Panc1 (cell line): ENCODE results near the gene CTRB1. TPM values are rescaled to one million over a fixed set of nuclear protein-coding genes. Genes with fewer than 3 reads are reported as not detected.

ENCODE experiments used
- ATAC-seq: fragments of 200-7000 bp; cut with Tn5 transposase; 2 replicates; pipeline ENCODE4 v1.9.1; 2020; ENCODE audit warnings: mild to moderate bottlenecking, moderate library complexity
- BruUV-seq: library from RNA; stranded (reverse); fragments of 400-500 nt; replicated peaks from 2 replicates; lab custom pipeline; 2021; lab: Mats Ljungman, UMichigan
- CTCF ChIA-PET: fragments of 300-600 bp; sonication (Branson Sonifier 250); formaldehyde crosslinking; loops from one replicate; lab custom pipeline; 2022; ENCODE audit warnings: antibody characterized with exemption; lab: Charles Lee
- POLR2A ChIA-PET: fragments of 300-600 bp; sonication (Branson Sonifier 250); formaldehyde crosslinking; loops from one replicate; lab custom pipeline; 2022; ENCODE audit warnings: antibody characterized with exemption; lab: Charles Lee
- DNase-seq: peaks from one replicate; pipeline ENCODE4 v3.0.0-alpha.2; 2010; ENCODE audit warnings: low read depth, low spot score
- H3K27ac ChIP-seq: 2 replicates; pipeline ENCODE4 v1.5.1; 2011; ENCODE audit warnings: mild to moderate bottlenecking, low read length, inconsistent platforms
- H3K27me3 ChIP-seq: fragments of 200-500 bp; sonication (Bioruptor generic); 2 replicates; pipeline ENCODE4 v1.6.0; 2014; ENCODE audit warnings: low read length, inconsistent platforms; ENCODE audit not compliant: control insufficient read depth, insufficient read depth
- H3K36me3 ChIP-seq: fragments of 200-500 bp; sonication (Bioruptor generic); 2 replicates; pipeline ENCODE4 v1.5.1; 2014; ENCODE audit warnings: inconsistent platforms, mild to moderate bottlenecking, low read length, moderate library complexity; ENCODE audit not compliant: control insufficient read depth, insufficient read depth
- H3K4me1 ChIP-seq: 2 replicates; pipeline ENCODE4 v1.5.1; 2011; ENCODE audit warnings: inconsistent platforms, mild to moderate bottlenecking, low read length, moderate library complexity; ENCODE audit not compliant: control insufficient read depth, insufficient read depth
- H3K4me3 ChIP-seq, 2 experiments: 2 replicates each; pipeline ENCODE4 v1.5.1; 2011 to 2012; ENCODE audit warnings: low read depth in 2 of 2, low read length in 2 of 2, mild to moderate bottlenecking in 2 of 2, inconsistent platforms in 1 of 2, moderate library complexity in 1 of 2
- H3K9me3 ChIP-seq: fragments of 200-500 bp; sonication (Bioruptor generic); 2 replicates; pipeline ENCODE4 v1.5.1; 2014; ENCODE audit warnings: low read depth, mild to moderate bottlenecking, inconsistent platforms, low read length, moderate library complexity; ENCODE audit not compliant: control insufficient read depth, insufficient read depth
- CTCF ChIP-seq: fragments of 450-650 bp; IDR thresholded peaks from 2 replicates; pipeline ENCODE4 v1.5.1; 2017; ENCODE audit warnings: mild to moderate bottlenecking
- POLR2AphosphoS5 ChIP-seq: IDR thresholded peaks from 2 replicates; pipeline ENCODE4 v1.6.1; 2012; ENCODE audit warnings: mild to moderate bottlenecking, low read depth, low read length, moderate library complexity
- REST ChIP-seq, 2 experiments: IDR thresholded peaks; 2 replicates each; pipeline ENCODE4 v1.6.1; 2011 to 2012; ENCODE audit warnings: low read depth in 2 of 2, control low read depth in 1 of 2, low read length in 1 of 2, mild to moderate bottlenecking in 1 of 2, moderate library complexity in 1 of 2; ENCODE audit not compliant: insufficient read depth in 1 of 2
- SIN3A ChIP-seq: IDR thresholded peaks from 2 replicates; pipeline ENCODE4 v1.6.1; 2012; ENCODE audit warnings: low read depth, mild to moderate bottlenecking, low read length, moderate library complexity, borderline replicate concordance; ENCODE audit not compliant: insufficient read depth
- TCF7L2 ChIP-seq: IDR thresholded peaks from 2 replicates; pipeline ENCODE4 v1.6.1; 2011; ENCODE audit warnings: mild to moderate bottlenecking, low read depth, low read length, inconsistent platforms
- in situ Hi-C: cut with HindIII; loops from 2 replicates; pipeline ENCODE4 v1.10.0; 2016; ENCODE audit warnings: low sequenced_read_pairs, low pct_unique_long_range_greater_than_20kb
- intact Hi-C: fragments of 100-400 bp; cut with micrococcal nuclease; formaldehyde crosslinking; loops from one replicate; pipeline ENCODE4 v1.10.0; 2022; ENCODE audit not compliant: unreplicated experiment
- total RNA-seq: library from RNA; stranded (reverse); gene quantifications from one replicate; pipeline ENCODE4 v1.2.1, GENCODE V29; 2021; ENCODE audit not compliant: unreplicated experiment

The CTRB1 gene
- total RNA-seq, 1 experiment from 2014 or later, result 2.7 TPM

- in situ Hi-C loops, result no loop called here
- ATAC-seq (no peak), DNase-seq (no peak)
- ChIA-PET POLR2A (interaction anchor here (0.6 kb wide), 1 partner anchor 939 kb away, joined by 5 read pairs; no protein-coding TSS in a partner anchor), CTCF (no interaction called here)
- peaks cover 9% of the 10 kb centered on the region; the same call in 1 of the 2 replicates for H3K36me3 ChIP-seq
- intact Hi-C loops, result loop anchor here (10.0 kb wide), 1 partner anchor 153 kb away; no protein-coding TSS in a partner anchor
- no peak overlapping the region for H3K4me3 ChIP-seq
- H3K27me3 ChIP-seq, result no peaks in the 10 kb centered on the region
- H3K27ac ChIP-seq, result no peak overlapping the region
- BruUV-seq, result no TSS peak
- TF ChIP-seq POLR2AphosphoS5, result no peak
- no peak for TF ChIP-seq CTCF
- no peak for TF ChIP-seq TCF7L2
- TF ChIP-seq REST (IDR thresholded peaks at IDR 0.05; ENCODE audit: insufficient read depth in 1 of 2, low read depth in 2 of 2, low read length in 1 of 2), result no peak
- no peak for TF ChIP-seq SIN3A
- no peaks in the 10 kb centered on the region for H3K9me3 ChIP-seq
- peaks cover 10% of the 10 kb centered on the region for H3K4me1 ChIP-seq
Observed at GRCh38 chr16:75231570-75231969, 12.8 kb downstream of the CTRB1 start.

GRCh38 chr16:75233611-75233938 lies 14.8 kb downstream of the CTRB1 start:
- no peak for DNase-seq
- ATAC-seq, result no peak

More at GRCh38 chr16:75233611-75233938, 14.8 kb downstream of the CTRB1 start:
- no peaks in the 10 kb centered on the region for H3K9me3 ChIP-seq
- no peaks in the 10 kb centered on the region for H3K27me3 ChIP-seq
- POLR2A ChIA-PET, result interaction anchor here (0.6 kb wide), 1 partner anchor 17 kb away, joined by 3 read pairs; no protein-coding TSS in a partner anchor
- intact Hi-C loops (loop anchor here (10.0 kb wide), 1 partner anchor 151 kb away; no protein-coding TSS in a partner anchor), in situ Hi-C loops (no loop called here)
- no peak overlapping the region for H3K4me3 ChIP-seq
- CTCF ChIA-PET, result interaction anchor here (0.6 to 1.5 kb wide), 5 partner anchors 12 to 149 kb away, joined by 4 to 8 read pairs (median 6); no protein-coding TSS in a partner anchor
- no peak overlapping the region for H3K27ac ChIP-seq
- peaks cover 11% of the 10 kb centered on the region for H3K4me1 ChIP-seq
- TF ChIP-seq TCF7L2, result no peak
- no peak for TF ChIP-seq SIN3A
- TF ChIP-seq REST (IDR thresholded peaks at IDR 0.05; ENCODE audit: insufficient read depth in 1 of 2, low read depth in 2 of 2, low read length in 1 of 2), result no peak
- no peak for TF ChIP-seq CTCF
- no peak for TF ChIP-seq POLR2AphosphoS5
- H3K36me3 ChIP-seq, result peaks cover 9% of the 10 kb centered on the region; the same call in 1 of the 2 replicates
- BruUV-seq, result no TSS peak
